Measurements from ENCODE around the gene SPRING1.
"Not testable (repeated sequence)": the region's sequence is repeated elsewhere in the genome, so short reads cannot be mapped to it uniquely, and the experiment has no call there.

Gene SPRING1

GRCh38 chr12:116737774-116738657 is at the start of gene SPRING1, which contains the start of gene RNFT2:
SPRING1 (minus strand) TSS chr12:116738069; CDS start chr12:116737900, 169 bp downstream.
RNFT2 (plus strand) TSS chr12:116738315; CDS start chr12:116740498, 2,183 bp downstream.
- peak; percentile 99 for DNase-seq

- DNase-seq = peak; percentile 57
Measured at GRCh38 chr12:116784238-116784612, 46.4 kb upstream of the SPRING1 start.

GRCh38 chr12:116783525-116784237 is 45.8 kb upstream of the SPRING1 start:
- DNase-seq = no peak

- no peak for DNase-seq
Measured at GRCh38 chr12:116780942-116781341, 43.1 kb upstream of the SPRING1 start.

GRCh38 chr12:116779597-116779996 is 41.7 kb upstream of the SPRING1 start:
- DNase-seq = no peak

GRCh38 chr12:116777245-116777644 is 39.4 kb upstream of the SPRING1 start:
- DNase-seq = no peak

- no peak for DNase-seq
Measured at GRCh38 chr12:116774020-116774419, 36.2 kb upstream of the SPRING1 start.

- no peak for DNase-seq
Measured at GRCh38 chr12:116773276-116773731, 35.4 kb upstream of the SPRING1 start.

GRCh38 chr12:116771651-116772050 is 33.8 kb upstream of the SPRING1 start:
- no peak for DNase-seq

GRCh38 chr12:116766746-116767145 is 28.9 kb upstream of the SPRING1 start:
- no peak for DNase-seq

- no peak for DNase-seq
Measured at GRCh38 chr12:116766285-116766684, 28.4 kb upstream of the SPRING1 start.

- DNase-seq = no peak
Measured at GRCh38 chr12:116765271-116765670, 27.4 kb upstream of the SPRING1 start.

GRCh38 chr12:116761499-116761898 is 23.6 kb upstream of the SPRING1 start:
- no peak for DNase-seq

- no peak for DNase-seq
Measured at GRCh38 chr12:116760622-116761020, 22.8 kb upstream of the SPRING1 start.

GRCh38 chr12:116759783-116760621 is 22.1 kb upstream of the SPRING1 start:
- no peak for DNase-seq

- not testable (repeated sequence) for DNase-seq
Measured at GRCh38 chr12:116754783-116755182, 16.9 kb upstream of the SPRING1 start.

GRCh38 chr12:116754097-116754496 is 16.2 kb upstream of the SPRING1 start:
- DNase-seq = not testable (repeated sequence)

GRCh38 chr12:116750298-116750697 is 12.4 kb upstream of the SPRING1 start:
- no peak for DNase-seq

- DNase-seq = no peak
Measured at GRCh38 chr12:116749884-116750283, 12.0 kb upstream of the SPRING1 start.

- DNase-seq = no peak
Measured at GRCh38 chr12:116745554-116745953, 7.7 kb upstream of the SPRING1 start.

GRCh38 chr12:116744766-116745165 is 6.9 kb upstream of the SPRING1 start:
- DNase-seq = no peak

GRCh38 chr12:116742787-116743186 is 4.9 kb upstream of the SPRING1 start:
- DNase-seq = not testable (repeated sequence)

GRCh38 chr12:116739381-116739887 is 1.6 kb upstream of the SPRING1 start:
- peak; percentile 59 for DNase-seq

Measured in NCI-H82 (cell line).